Transverse colon (tissue), 4 donors: ENCODE data around the gene SUZ12. TPM values are rescaled to one million over a fixed set of nuclear protein-coding genes. Genes with fewer than 3 reads are reported as not detected.
"Not testable (repeated sequence)": the region's sequence is repeated elsewhere in the genome, so short reads cannot be mapped to it uniquely, and the experiment has no call there.

ENCODE experiments used
- DNase-seq: peaks from one replicate; pipeline ENCODE4 v3.0.0-alpha.2; 2019
- H3K27ac ChIP-seq, 4 donors: fragments of 200-600 bp; sonication (generic); 2 replicates each; pipeline ENCODE4 v1.5.1; 2016 to 2018; ENCODE audit warnings: inconsistent platforms in 4 of 4
- H3K27me3 ChIP-seq: fragments of 200-600 bp; sonication (generic); 2 replicates; pipeline ENCODE4 v1.5.1; 2017; ENCODE audit warnings: inconsistent platforms
- H3K36me3 ChIP-seq, 4 donors: fragments of 200-600 bp; sonication (generic); 2 replicates each; pipeline ENCODE4 v1.5.1; 2017 to 2019; ENCODE audit warnings: inconsistent platforms in 4 of 4
- H3K4me1 ChIP-seq, 4 donors: fragments of 200-600 bp; sonication (generic); 2 replicates each; pipeline ENCODE4 v1.5.1; 2017 to 2020; ENCODE audit warnings: inconsistent platforms in 4 of 4
- H3K4me3 ChIP-seq, 4 donors: fragments of 200-600 bp; sonication (generic); 1 replicate in 1 of 4; 2 replicates in 3 of 4; pipeline versions ENCODE4 v1.5.1 to v1.6.1; 2017 to 2019; ENCODE audit warnings: inconsistent platforms in 4 of 4
- H3K9me3 ChIP-seq, 2 donors: fragments of 200-600 bp; sonication (generic); 2 replicates each; pipeline ENCODE4 v1.5.1; 2017 to 2019; ENCODE audit warnings: inconsistent platforms in 2 of 2
- EP300 ChIP-seq: sonication (generic); formaldehyde crosslinking; IDR thresholded peaks from one replicate; pipeline ENCODE4 v1.6.1; 2017; ENCODE audit warnings: antibody characterized with exemption, low read depth
- POLR2A ChIP-seq: fragments of 450-650 bp; IDR thresholded peaks from one replicate; pipeline ENCODE4 v1.6.1; 2016; ENCODE audit warnings: antibody characterized with exemption, mild to moderate bottlenecking, moderate library complexity
- POLR2AphosphoS5 ChIP-seq, 3 donors: sonication (generic); formaldehyde crosslinking; IDR thresholded peaks; one replicate each; pipeline ENCODE4 v1.6.1; 2016; ENCODE audit warnings: antibody characterized with exemption in 3 of 3
- WGBS, 2 donors: methylation state at CpG; one replicate each; pipeline ENCODE4 v1.1.5; 2018; ENCODE audit warnings: low coverage in 1 of 2; 5-methylcytosine and 5-hydroxymethylcytosine counted together
- in situ Hi-C, 4 donors: fragments of 200-750 bp; cut with MboI; loops; one replicate each; pipeline versions ENCODE4 v1.15.0 to v1.15.1; 2017; ENCODE audit warnings: low sequenced_read_pairs in 3 of 4, low pct_ligation_motif_present in 1 of 4, low pct_unique_long_range_greater_than_20kb in 1 of 4
- intact Hi-C: fragments of 100-400 bp; cut with DNase I; formaldehyde crosslinking; loops from one replicate; pipeline ENCODE4 v1.15.1; 2023; ENCODE audit warnings: low total_unique reads
- total RNA-seq, 4 donors: library from RNA; depleted of rRNA; stranded (reverse); fragments of >200 nt; gene quantifications; one replicate each; pipeline ENCODE4 v1.1.0, GENCODE V29; 2016
- TF ChIP-seq, protein P1 (sequence below), 5 experiments: fragments of 200-600 bp in 3 of 5; fragments of 450-650 bp in 2 of 5; sonication (generic) in 3 of 5; IDR thresholded peaks; 1 replicate in 2 of 5; 2 replicates in 3 of 5; pipeline ENCODE4 v1.5.1; 2016 to 2017; ENCODE audit warnings: antibody characterized with exemption in 5 of 5, inconsistent platforms in 3 of 5, mild to moderate bottlenecking in 2 of 5, moderate library complexity in 1 of 5

Gene SUZ12
- total RNA-seq, 4 donors from 2014 or later = 9.2 to 19.4 (median 14.8) TPM

DNA sequence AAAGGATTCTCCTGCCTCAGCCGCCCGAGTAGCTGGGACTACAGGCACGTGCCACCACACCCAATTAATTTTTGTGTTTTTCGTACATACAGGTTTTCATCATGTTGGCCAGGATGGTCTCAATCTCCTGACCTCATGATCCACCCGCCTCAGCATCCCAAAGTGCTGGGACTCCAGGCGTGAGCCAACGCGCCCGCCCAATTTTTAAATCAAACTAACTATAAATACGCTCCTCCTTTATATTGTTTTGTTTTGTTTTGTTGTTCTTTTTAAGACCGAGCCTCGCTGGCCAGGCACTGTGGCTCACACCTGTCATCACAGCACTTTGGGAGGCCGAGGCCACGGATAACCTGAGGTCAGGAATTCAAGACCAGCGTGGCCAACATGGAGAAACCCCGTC, 33.4 kb upstream of the SUZ12 start:
- no peaks in the 10 kb centered on the region for H3K9me3 ChIP-seq
- H3K27ac ChIP-seq = no peak overlapping the region
- no peak for DNase-seq
- peaks cover 6% of the 10 kb centered on the region for H3K27me3 ChIP-seq
- H3K36me3 ChIP-seq = peaks cover 0 to 10% (median 4%) of the 10 kb centered on the region in 4 donors
- in situ Hi-C loops (no loop called here), intact Hi-C loops (no loop called here)
- WGBS, 2 donors = 92 to 93% methylated on average over 10 to 16 of the region's 16 CpGs
- no peak overlapping the region for H3K4me3 ChIP-seq
- peaks cover 4 to 33% (median 16%) of the 10 kb centered on the region in 4 donors for H3K4me1 ChIP-seq
- no peak for TF ChIP-seq POLR2AphosphoS5 (IDR thresholded peaks at IDR 0.05)
- no peak for TF ChIP-seq POLR2A
- TF ChIP-seq, protein P1, sequence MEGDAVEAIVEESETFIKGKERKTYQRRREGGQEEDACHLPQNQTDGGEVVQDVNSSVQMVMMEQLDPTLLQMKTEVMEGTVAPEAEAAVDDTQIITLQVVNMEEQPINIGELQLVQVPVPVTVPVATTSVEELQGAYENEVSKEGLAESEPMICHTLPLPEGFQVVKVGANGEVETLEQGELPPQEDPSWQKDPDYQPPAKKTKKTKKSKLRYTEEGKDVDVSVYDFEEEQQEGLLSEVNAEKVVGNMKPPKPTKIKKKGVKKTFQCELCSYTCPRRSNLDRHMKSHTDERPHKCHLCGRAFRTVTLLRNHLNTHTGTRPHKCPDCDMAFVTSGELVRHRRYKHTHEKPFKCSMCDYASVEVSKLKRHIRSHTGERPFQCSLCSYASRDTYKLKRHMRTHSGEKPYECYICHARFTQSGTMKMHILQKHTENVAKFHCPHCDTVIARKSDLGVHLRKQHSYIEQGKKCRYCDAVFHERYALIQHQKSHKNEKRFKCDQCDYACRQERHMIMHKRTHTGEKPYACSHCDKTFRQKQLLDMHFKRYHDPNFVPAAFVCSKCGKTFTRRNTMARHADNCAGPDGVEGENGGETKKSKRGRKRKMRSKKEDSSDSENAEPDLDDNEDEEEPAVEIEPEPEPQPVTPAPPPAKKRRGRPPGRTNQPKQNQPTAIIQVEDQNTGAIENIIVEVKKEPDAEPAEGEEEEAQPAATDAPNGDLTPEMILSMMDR (IDR thresholded peaks at IDR 0.05) = no peak
- no peak for TF ChIP-seq EP300

DNA sequence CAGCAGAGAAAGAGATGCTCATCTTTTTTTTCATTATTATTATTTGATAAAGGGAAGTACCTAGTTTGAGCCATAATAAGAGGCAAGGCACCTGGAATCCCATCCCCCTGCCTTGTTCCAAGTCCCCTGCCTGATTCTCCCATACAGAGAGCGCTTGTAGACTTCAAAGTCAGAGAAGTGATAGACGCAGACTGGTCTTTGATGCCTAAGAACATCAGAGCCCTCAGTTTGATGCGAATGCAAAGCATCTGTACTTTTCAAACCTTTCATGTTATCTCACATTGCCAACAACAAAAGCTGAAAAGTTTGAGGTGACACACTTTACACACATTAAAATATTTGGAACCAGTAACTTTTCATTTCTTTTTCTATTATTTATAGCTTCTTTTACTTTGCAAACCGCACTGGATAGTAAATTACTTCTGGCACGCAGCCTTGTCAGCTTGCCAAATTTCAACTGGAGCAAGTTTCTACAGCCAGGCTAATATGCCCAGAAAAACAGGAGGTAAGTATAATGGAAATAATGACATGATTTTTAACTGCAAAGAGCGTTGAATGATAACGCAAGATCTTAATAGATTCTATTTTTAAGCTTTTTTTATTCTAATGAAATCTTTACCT, 29.4 kb upstream of the SUZ12 start:
- 5 to 14% methylated on average over 7 of the region's 7 CpGs for WGBS, 2 donors
- Histone ChIP-seq H3K36me3 (no peaks in the 10 kb centered on the region), H3K4me1 (peaks cover 0 to 15% (median 7%) of the 10 kb centered on the region in 4 donors), H3K9me3 (no peaks in the 10 kb centered on the region), H3K27ac (no peak overlapping the region), H3K27me3 (peaks cover 10% of the 10 kb centered on the region), H3K4me3 (no peak overlapping the region)
- intact Hi-C loops = no loop called here
- TF ChIP-seq, protein P1 (IDR thresholded peaks at IDR 0.05) = no peak
- TF ChIP-seq EP300 = no peak
- TF ChIP-seq POLR2A = no peak
- TF ChIP-seq POLR2AphosphoS5 (IDR thresholded peaks at IDR 0.05) = no peak
- DNase-seq = peak; percentile 40
- in situ Hi-C loops = no loop called here

DNA sequence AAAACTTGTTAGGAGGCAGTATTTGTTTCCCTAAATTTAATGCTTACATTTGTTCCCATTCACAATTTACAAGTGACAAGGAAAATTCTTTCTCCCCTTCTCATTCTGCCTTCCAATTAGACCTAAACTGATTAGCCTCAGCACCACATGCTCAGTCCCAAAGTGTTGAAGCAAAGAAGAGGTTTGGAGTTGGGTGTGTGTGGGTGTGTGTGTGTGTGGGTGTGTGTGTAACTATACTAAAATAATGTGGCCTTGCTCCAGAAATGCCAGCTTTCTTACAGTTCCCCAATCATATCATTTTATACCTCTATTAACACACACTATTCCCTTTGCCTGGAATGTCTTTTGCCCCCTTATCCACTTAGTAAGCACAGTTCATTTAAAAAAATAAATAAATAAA, 28.4 kb upstream of the SUZ12 start:
- H3K36me3 ChIP-seq = no peaks in the 10 kb centered on the region
- H3K4me1 ChIP-seq = peaks cover 0 to 15% (median 7%) of the 10 kb centered on the region in 4 donors
- H3K27me3 ChIP-seq = peaks cover 10% of the 10 kb centered on the region
- H3K4me3 ChIP-seq = no peak overlapping the region
- TF ChIP-seq POLR2AphosphoS5 (IDR thresholded peaks at IDR 0.05) = no peak
- TF ChIP-seq EP300 = no peak
- TF ChIP-seq POLR2A = no peak
- TF ChIP-seq, protein P1 (IDR thresholded peaks at IDR 0.05) = no peak
- in situ Hi-C loops = no loop called here
- intact Hi-C loops = no loop called here
- no peak overlapping the region for H3K27ac ChIP-seq
- no peaks in the 10 kb centered on the region for H3K9me3 ChIP-seq
- no peak for DNase-seq

DNA sequence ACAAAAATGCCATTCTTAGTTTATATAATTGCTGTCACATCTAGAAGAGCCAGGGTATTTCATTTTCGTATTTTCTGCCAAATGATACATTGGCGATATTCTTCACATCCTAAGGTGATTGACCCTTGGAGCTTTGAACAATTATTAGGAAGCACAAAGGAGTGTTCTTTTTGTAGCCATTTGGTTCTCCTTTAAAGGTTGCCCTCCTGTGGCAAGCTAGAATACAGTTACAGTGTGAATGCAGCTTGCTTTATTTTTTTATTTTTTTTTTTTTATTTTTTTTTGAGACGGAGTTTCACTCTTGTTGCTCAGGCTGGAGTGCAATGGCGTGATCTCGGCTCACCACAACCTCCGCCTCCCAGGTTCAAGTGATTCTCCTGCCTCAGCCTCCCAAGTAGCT, 24.1 kb upstream of the SUZ12 start:
- in situ Hi-C loops, H3K4me3 ChIP-seq, H3K9me3 ChIP-seq, H3K36me3 ChIP-seq, intact Hi-C loops, DNase-seq, H3K27ac ChIP-seq: not testable (repeated sequence)
- Histone ChIP-seq H3K27me3 (peaks cover 23% of the 10 kb centered on the region), H3K4me1 (peaks cover 0 to 16% (median 6%) of the 10 kb centered on the region in 4 donors)
- 49 to 55% methylated on average over 2 to 6 of the region's 6 CpGs for WGBS, 2 donors
